ENCODE data around the gene HIP1. TPM values are rescaled to one million over a fixed set of nuclear protein-coding genes. Genes with fewer than 3 reads are reported as not detected.
"Not testable (repeated sequence)": the region's sequence is repeated elsewhere in the genome, so short reads cannot be mapped to it uniquely, and the experiment has no call there.

The HIP1 gene
- total and polyA plus RNA-seq, 9 of the 15 experiments (the other 6 are each of a cell fraction or from before 2014, with no cell fraction given): 2.4 to 13.7 (median 9.5) TPM

DNA sequence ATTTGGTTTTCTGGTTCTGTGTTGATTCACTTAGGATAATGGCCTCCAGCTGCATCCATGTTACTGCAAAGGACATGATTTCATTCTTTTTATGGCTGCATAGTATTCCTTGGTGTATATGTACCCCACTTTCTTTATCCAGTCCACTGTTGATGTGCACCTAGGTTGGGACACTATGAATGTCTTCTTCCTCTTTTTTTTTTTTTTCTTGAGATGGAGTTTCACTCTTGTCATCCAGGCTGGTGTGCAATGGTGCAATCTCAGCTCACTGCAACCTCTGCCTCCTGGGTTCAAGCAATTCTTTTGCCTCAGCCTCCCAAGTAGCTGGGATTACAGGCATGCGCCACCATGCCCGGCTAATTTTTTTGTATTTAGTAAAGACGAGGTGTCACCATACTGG, 23.1 kb upstream of the HIP1 start:
- H2AFZ ChIP-seq (ENCODE audit: low read depth, low read length); ATAC-seq; H3K9ac ChIP-seq (ENCODE audit: insufficient read depth in 1 of 2, low read depth in 2 of 2, low read length in 2 of 2); H3K4me2 ChIP-seq (ENCODE audit: insufficient read depth, low read length); BruUV-seq (replicated peaks); DNase-seq (ENCODE audit: extremely low read depth in 1 of 4, low spot score in 3 of 4); H3K9me1 ChIP-seq (ENCODE audit: control insufficient read depth, insufficient read depth, low read length); FAIRE-seq; H3K79me2 ChIP-seq (ENCODE audit: control insufficient read depth, insufficient read depth, low read length); H3K36me3 ChIP-seq (ENCODE audit: control insufficient read depth, insufficient read depth, low read length); H3K4me3 ChIP-seq; H3K27me3 ChIP-seq (ENCODE audit: control insufficient read depth in 2 of 2, insufficient read depth in 2 of 2, low read length in 2 of 2); H3K9me3 ChIP-seq (replicated peaks; ENCODE audit: control insufficient read depth, insufficient read depth, low read depth, low read length); H3K27ac ChIP-seq (ENCODE audit: extremely low read depth, low read depth, low read length); H3K4me1 ChIP-seq (replicated peaks in 1 of 2; ENCODE audit: control insufficient read depth in 2 of 2, insufficient read depth in 2 of 2, low read length in 2 of 2); H4K20me1 ChIP-seq (replicated peaks; ENCODE audit: control insufficient read depth, insufficient read depth, low read length): not testable (repeated sequence)
- ChIA-PET POLR2A (interaction anchor here (0.6 to 1.6 kb wide), 3 partner anchors 10 to 297 kb away, joined by 3 to 5 read pairs (median 3); no protein-coding TSS in a partner anchor), CTCF (ENCODE audit: low intra/inter-chr PET ratio) (interaction anchor here (1.2 kb wide), 1 partner anchor 119 kb away, joined by 4 read pairs; no protein-coding TSS in a partner anchor)
- 41% methylated on average over 3 of the region's 3 CpGs for WGBS (ENCODE audit: insufficient coverage, low coverage, missing lambda C conversion rate)
- peak; percentile 49 for TF ChIP-seq ZNF146 (CRISPR knock-in tag; IDR thresholded peaks at IDR 0.05; ENCODE audit: unreplicated experiment)
- intact Hi-C loops (cut with micrococcal nuclease): loop anchor here (2.0 to 10.0 kb wide), 4 partner anchors 119 to 687 kb away; partner anchors contain the start of gene RCC1L
- in situ Hi-C loops (cut with MboI): loop anchor here (25.0 kb wide), 1 partner anchor 876 kb away; the partner anchor contains the start of gene POMZP3

GRCh38 chr7:75758491-75758890, 19.8 kb upstream of the HIP1 start:
- no peak overlapping the region for H3K9ac ChIP-seq (ENCODE audit: insufficient read depth in 1 of 2, low read depth in 2 of 2, low read length in 2 of 2)
- in situ Hi-C loops (cut with MboI) (loop anchor here (10.0 to 25.0 kb wide), 2 partner anchors 304 to 879 kb away; partner anchors contain the start of gene POMZP3), intact Hi-C loops (cut with micrococcal nuclease) (no loop called here)
- peaks cover 3% of the 10 kb centered on the region in 2 experiments; a peak in 3 of 5 replicates for H3K4me1 ChIP-seq (replicated peaks in 1 of 2; ENCODE audit: control insufficient read depth in 2 of 2, insufficient read depth in 2 of 2, low read length in 2 of 2)
- no peaks in the 10 kb centered on the region for H3K27me3 ChIP-seq (ENCODE audit: control insufficient read depth in 2 of 2, insufficient read depth in 2 of 2, low read length in 2 of 2)
- H3K9me3 ChIP-seq (replicated peaks; ENCODE audit: control insufficient read depth, insufficient read depth, low read depth, low read length): no peaks in the 10 kb centered on the region
- BruUV-seq (replicated peaks): no TSS peak
- no peak overlapping the region for H3K4me3 ChIP-seq
- POLR2A ChIA-PET: no interaction called here
- DNase-seq (ENCODE audit: extremely low read depth in 1 of 4, low spot score in 3 of 4): no peak
- H3K4me2 ChIP-seq (ENCODE audit: insufficient read depth, low read length): no peak overlapping the region
- no peaks in the 10 kb centered on the region for H4K20me1 ChIP-seq (replicated peaks; ENCODE audit: control insufficient read depth, insufficient read depth, low read length)
- no peak overlapping the region for H2AFZ ChIP-seq (ENCODE audit: low read depth, low read length)
- WGBS (ENCODE audit: insufficient coverage, low coverage, missing lambda C conversion rate): 48% methylated on average over 2 of the region's 2 CpGs
- H3K79me2 ChIP-seq (ENCODE audit: control insufficient read depth, insufficient read depth, low read length): no peaks in the 10 kb centered on the region
- no peak for FAIRE-seq
- CTCF ChIA-PET (ENCODE audit: low intra/inter-chr PET ratio): no interaction called here
- H3K36me3 ChIP-seq (ENCODE audit: control insufficient read depth, insufficient read depth, low read length): no peaks in the 10 kb centered on the region
- no peaks in the 10 kb centered on the region for H3K9me1 ChIP-seq (ENCODE audit: control insufficient read depth, insufficient read depth, low read length)
- no peak for ATAC-seq
- no peak overlapping the region for H3K27ac ChIP-seq (ENCODE audit: extremely low read depth, low read depth, low read length)
- TF ChIP-seq, protein P1, sequence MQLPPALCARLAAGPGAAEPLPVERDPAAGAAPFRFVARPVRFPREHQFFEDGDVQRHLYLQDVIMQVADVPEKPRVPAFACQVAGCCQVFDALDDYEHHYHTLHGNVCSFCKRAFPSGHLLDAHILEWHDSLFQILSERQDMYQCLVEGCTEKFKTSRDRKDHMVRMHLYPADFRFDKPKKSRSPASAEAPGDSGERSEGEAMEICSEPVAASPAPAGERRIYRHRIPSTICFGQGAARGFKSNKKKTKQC (CRISPR knock-in tag; IDR thresholded peaks at IDR 0.05): no peak
- TF ChIP-seq ZBTB34 (CRISPR knock-in tag; IDR thresholded peaks at IDR 0.05) (no peak), WHSC1 (IDR thresholded peaks at IDR 0.05; ENCODE audit: low read length) (no peak), ATF3 (IDR thresholded peaks at IDR 0.05) (peak; percentile 46; the same call in 1 of the 2 replicates), ATF3 (CRISPR knock-in tag; conservative IDR thresholded peaks at IDR 0.05) (no peak), HBP1 (CRISPR knock-in tag; IDR thresholded peaks at IDR 0.05) (no peak)
- TF ChIP-seq, protein P2, sequence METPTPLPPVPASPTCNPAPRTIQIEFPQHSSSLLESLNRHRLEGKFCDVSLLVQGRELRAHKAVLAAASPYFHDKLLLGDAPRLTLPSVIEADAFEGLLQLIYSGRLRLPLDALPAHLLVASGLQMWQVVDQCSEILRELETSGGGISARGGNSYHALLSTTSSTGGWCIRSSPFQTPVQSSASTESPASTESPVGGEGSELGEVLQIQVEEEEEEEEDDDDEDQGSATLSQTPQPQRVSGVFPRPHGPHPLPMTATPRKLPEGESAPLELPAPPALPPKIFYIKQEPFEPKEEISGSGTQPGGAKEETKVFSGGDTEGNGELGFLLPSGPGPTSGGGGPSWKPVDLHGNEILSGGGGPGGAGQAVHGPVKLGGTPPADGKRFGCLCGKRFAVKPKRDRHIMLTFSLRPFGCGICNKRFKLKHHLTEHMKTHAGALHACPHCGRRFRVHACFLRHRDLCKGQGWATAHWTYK (CRISPR knock-in tag; IDR thresholded peaks at IDR 0.05): no peak
